K562 (cell line): Measurements from ENCODE around the gene CHMP2A. TPM values are rescaled to one million over a fixed set of nuclear protein-coding genes. Genes with fewer than 3 reads are reported as not detected.
A peak's percentile ranks its signal among the peaks of the same experiment; 100 is the strongest.

Experiments
- ATAC-seq: fragments of 200-7000 bp; cut with Tn5 transposase; 3 replicates; pipeline ENCODE4 v1.9.1; 2020; ENCODE audit warnings: moderate library complexity
- BruUV-seq: library from RNA; stranded (reverse); fragments of 400-500 nt; replicated peaks from 2 replicates; lab custom pipeline; 2021; lab: Mats Ljungman, UMichigan
- CTCF ChIA-PET: fragments of 300-600 bp; formaldehyde crosslinking; extraction: SDS; loops from one replicate; lab custom pipeline; 2021; ENCODE audit warnings: low intra/inter-chr PET ratio; lab: Yijun Ruan, JAX
- POLR2A ChIA-PET: fragments of 300-600, 350-650 bp; sonication (Branson Sonifier 250); formaldehyde crosslinking; extraction: SDS; loops from one replicate; lab custom pipeline; 2021; ENCODE audit warnings: antibody characterized with exemption, inconsistent platforms; lab: Yijun Ruan, JAX
- DNase-seq, 4 experiments: peaks; one replicate each; pipeline versions ENCODE4 v3.0.0 to v3.0.0-alpha.2; 2011 to 2018; ENCODE audit warnings: low spot score in 3 of 4, mixed read lengths in 3 of 4; ENCODE audit errors: extremely low read depth in 1 of 4
- FAIRE-seq: peaks from 2 replicates; lab custom pipeline; 2011; peaks lifted over from hg19 to GRCh38; lab: Jason Lieb, UNC
- H2AFZ ChIP-seq: 2 replicates; pipeline ENCODE4 v1.6.0; 2011; ENCODE audit warnings: low read depth, low read length, control low read depth, inconsistent platforms
- H3K27ac ChIP-seq: fragments of 200-600 bp; 3 replicates; pipeline ENCODE4 v1.8.0; 2011; ENCODE audit warnings: low read depth, mild to moderate bottlenecking, control low read depth, inconsistent platforms, low read length, moderate library complexity, mixed read lengths; ENCODE audit errors: extremely low read depth
- H3K27me3 ChIP-seq, 2 experiments: fragments of 300-600 bp in 1 of 2; 2 replicates in 1 of 2; 3 replicates in 1 of 2; pipeline versions ENCODE4 v1.6.0 to v1.8.0; 2011; ENCODE audit warnings: inconsistent platforms in 2 of 2, low read length in 2 of 2, mild to moderate bottlenecking in 1 of 2, mixed read lengths in 1 of 2, moderate library complexity in 1 of 2; ENCODE audit not compliant: control insufficient read depth in 2 of 2, insufficient read depth in 2 of 2
- H3K36me3 ChIP-seq: fragments of 300-600 bp; 3 replicates; pipeline ENCODE4 v1.8.0; 2011; ENCODE audit warnings: mild to moderate bottlenecking, low read length, inconsistent platforms; ENCODE audit not compliant: control insufficient read depth, insufficient read depth
- H3K4me1 ChIP-seq, 2 experiments: fragments of 200-600 bp in 1 of 2; replicated peaks in 1 of 2; 2 replicates in 1 of 2; 3 replicates in 1 of 2; pipeline versions ENCODE4 v1.5.1 to v1.8.0; 2011; ENCODE audit warnings: inconsistent platforms in 2 of 2, low read length in 2 of 2, mild to moderate bottlenecking in 1 of 2, mixed read lengths in 1 of 2, moderate library complexity in 1 of 2; ENCODE audit not compliant: control insufficient read depth in 2 of 2, insufficient read depth in 2 of 2
- H3K4me2 ChIP-seq: 2 replicates; pipeline ENCODE4 v1.6.1; 2011; ENCODE audit warnings: low read length, control low read depth, inconsistent platforms, mixed read lengths; ENCODE audit not compliant: insufficient read depth
- H3K4me3 ChIP-seq: fragments of 200-600 bp; sonication (generic), shearing (Covaris generic); 2 replicates; pipeline ENCODE4 v1.5.1; 2016; ENCODE audit warnings: control low read depth, inconsistent platforms
- H3K79me2 ChIP-seq: fragments of 200-600 bp; 3 replicates; pipeline ENCODE4 v1.8.0; 2011; ENCODE audit warnings: low read length, inconsistent platforms; ENCODE audit not compliant: control insufficient read depth, insufficient read depth
- H3K9ac ChIP-seq, 2 experiments: 2 replicates each; pipeline versions ENCODE4 v1.6.0 to v1.6.1; 2011; ENCODE audit warnings: low read depth in 2 of 2, low read length in 2 of 2, control low read depth in 1 of 2, inconsistent platforms in 1 of 2, mild to moderate bottlenecking in 1 of 2, mixed read lengths in 1 of 2; ENCODE audit not compliant: insufficient read depth in 1 of 2
- H3K9me1 ChIP-seq: one replicate; pipeline ENCODE4 v1.6.0; 2011; ENCODE audit warnings: inconsistent platforms, mild to moderate bottlenecking, low read length, moderate library complexity; ENCODE audit not compliant: control insufficient read depth, insufficient read depth
- H3K9me3 ChIP-seq: replicated peaks from 2 replicates; pipeline ENCODE4 v1.5.1; 2011; ENCODE audit warnings: low read depth, low read length, inconsistent platforms; ENCODE audit not compliant: control insufficient read depth, insufficient read depth
- H4K20me1 ChIP-seq: replicated peaks from 2 replicates; pipeline ENCODE4 v1.6.1; 2011; ENCODE audit warnings: low read length, inconsistent platforms, mixed read lengths; ENCODE audit not compliant: control insufficient read depth, insufficient read depth
- BRCA1 ChIP-seq, 2 experiments: fragments of 450-650 bp in 1 of 2; sonication (generic) in 1 of 2; formaldehyde crosslinking in 1 of 2; IDR thresholded peaks; 2 replicates each; pipeline versions ENCODE4 v1.5.0 to v1.6.1; 2017 to 2020; ENCODE audit warnings: mild to moderate bottlenecking in 1 of 2, missing genetic modification reagents in 1 of 2
- HNRNPL ChIP-seq: fragments of 200-400 bp; formaldehyde crosslinking; IDR thresholded peaks from 2 replicates; pipeline ENCODE4 v1.6.1; 2017; ENCODE audit warnings: low read depth, mild to moderate bottlenecking, low read length
- MCM2 ChIP-seq: fragments of 450-650 bp; IDR thresholded peaks from 2 replicates; pipeline ENCODE4 v1.6.1; 2017; ENCODE audit warnings: low read depth, mild to moderate bottlenecking
- MYNN ChIP-seq, 2 experiments: sonication (generic); formaldehyde crosslinking in 1 of 2; IDR thresholded peaks; 2 replicates each; pipeline versions ENCODE4 v1.5.0 to v1.6.1; 2016 to 2020; ENCODE audit warnings: antibody characterized with exemption in 1 of 2, missing genetic modification reagents in 1 of 2
- NFXL1 ChIP-seq: fragments of 450-650 bp; formaldehyde crosslinking; IDR thresholded peaks from 2 replicates; pipeline ENCODE4 v1.4.0; 2021; ENCODE audit warnings: mild to moderate bottlenecking
- PHTF2 ChIP-seq: fragments of 250-450 bp; sonication (Bioruptor Pico); IDR thresholded peaks from 2 replicates; pipeline ENCODE4 v1.5.0; 2021; ENCODE audit warnings: mild to moderate bottlenecking
- TAF1 ChIP-seq: IDR thresholded peaks from 2 replicates; pipeline ENCODE4 v1.6.1; 2011; ENCODE audit warnings: mild to moderate bottlenecking, low read length, moderate library complexity; ENCODE audit not compliant: insufficient read depth, control insufficient read depth, severe bottlenecking; ENCODE audit errors: extremely low read depth
- TCF7 ChIP-seq: sonication (generic); IDR thresholded peaks from 2 replicates; pipeline ENCODE4 v1.6.1; 2016; ENCODE audit warnings: antibody characterized with exemption, borderline replicate concordance
- XRCC4 ChIP-seq: IDR thresholded peaks from one replicate; pipeline ENCODE4 v1.6.1; 2011; ENCODE audit not compliant: insufficient read depth, insufficient read length; ENCODE audit errors: extremely low read depth
- ZNF583 ChIP-seq: fragments of 250-450 bp; sonication (Bioruptor Pico); IDR thresholded peaks from 2 replicates; pipeline ENCODE4 v1.4.0; 2020
- WGBS: fragments of 100-300 bp; shearing (Covaris generic); methylation state at CpG from one replicate; pipeline ENCODE4 v1.1.6; 2016; ENCODE audit warnings: low coverage, mixed read lengths; ENCODE audit not compliant: insufficient coverage; ENCODE audit errors: missing lambda C conversion rate; 5-methylcytosine and 5-hydroxymethylcytosine counted together
- in situ Hi-C: fragments of 300-500 bp; cut with MboI; formaldehyde crosslinking; loops from 4 replicates; pipeline ENCODE4 v1.15.0; 2018; ENCODE audit warnings: inconsistent platforms, mixed read lengths
- intact Hi-C: fragments of 100-400 bp; cut with micrococcal nuclease; formaldehyde crosslinking; loops from 2 replicates; pipeline ENCODE4 v1.14.2; 2022
- polyA plus RNA-seq, 8 experiments: library from polyadenylated mRNA; depleted of rRNA in 4 of 8; stranded (reverse) in 5 of 8; unstranded in 3 of 8; fragments of >200 nt; fragmentation: Nextera tagmentation in 2 of 8; fragmentation: Illumina TruSeq in 1 of 8; extraction: Ambion mirVana in 2 of 8; extraction: Trizol in 1 of 8; gene quantifications; 2 replicates each; pipeline versions ENCODE4 v1.2.1 to v1.2.3, GENCODE V29; 2011 to 2014; ENCODE audit warnings: inconsistent platforms in 1 of 8, missing spikeins in 1 of 8
- total RNA-seq, 7 experiments: library from RNA; depleted of rRNA in 6 of 7; stranded (reverse); fragments of >200 nt in 6 of 7; fragmentation: Illumina TruSeq in 2 of 7; extraction: Trizol in 2 of 7; gene quantifications; 2 replicates each; pipeline versions ENCODE4 v1.2.1 to v1.2.3, GENCODE V29; 2011 to 2021; ENCODE audit warnings: low replicate concordance in 1 of 7
- TF ChIP-seq, protein P1 (sequence below), 2 experiments: fragments of 450-650 bp in 1 of 2; IDR thresholded peaks; 2 replicates each; pipeline ENCODE4 v1.6.1; 2011 to 2017; ENCODE audit warnings: low read depth in 2 of 2, antibody characterized with exemption in 1 of 2, borderline replicate concordance in 1 of 2, low read length in 1 of 2, mild to moderate bottlenecking in 1 of 2, mixed read lengths in 1 of 2; ENCODE audit not compliant: control insufficient read depth in 1 of 2
- TF ChIP-seq, protein P2 (sequence below): fragments of 450-650 bp; IDR thresholded peaks from 2 replicates; pipeline ENCODE4 v1.6.1; 2016
- TF ChIP-seq, protein P3 (sequence below): fragments of 450-650 bp; IDR thresholded peaks from 2 replicates; pipeline ENCODE4 v1.6.1; 2016; ENCODE audit warnings: missing biosample characterization, missing genetic modification characterization

The CHMP2A gene
- total and polyA plus RNA-seq, 9 of the 15 experiments (the other 6 are each of a cell fraction or from before 2014, with no cell fraction given) = 57.6 to 159 (median 87.2) TPM

DNA sequence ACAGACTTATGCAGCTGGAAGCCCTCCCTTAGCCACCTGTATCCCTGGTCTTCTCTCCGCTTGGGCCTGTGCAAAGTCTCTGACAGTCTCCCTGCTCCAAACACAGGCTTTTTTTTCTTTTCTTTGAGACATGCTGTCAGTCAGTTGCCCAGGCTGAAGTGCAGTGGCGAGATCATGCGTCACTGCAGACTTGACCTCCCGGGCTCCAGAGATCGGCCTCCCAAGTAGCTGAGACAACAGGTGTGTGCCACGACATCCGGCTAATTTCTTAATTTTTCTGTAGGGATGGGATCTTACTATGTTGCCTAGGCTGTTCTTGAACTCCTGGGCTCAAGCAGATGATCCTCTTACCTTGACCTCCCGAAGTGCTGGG is 16.7 kb upstream of the CHMP2A start:
- H3K79me2 ChIP-seq = peaks cover 19% of the 10 kb centered on the region
- H3K4me1 ChIP-seq = peaks cover 25 to 33% of the 10 kb centered on the region in 2 experiments; a peak in 4 of 5 replicates
- BruUV-seq = no TSS peak
- DNase-seq (no peak), ATAC-seq (no peak), FAIRE-seq (no peak)
- H3K27ac ChIP-seq = no peak overlapping the region
- H2AFZ ChIP-seq = no peak overlapping the region
- CTCF ChIA-PET = no interaction called here
- TF ChIP-seq NFXL1 (CRISPR knock-in tag) (no peak), MCM2 (no peak), TCF7 (no peak), BRCA1 (IDR thresholded peaks at IDR 0.05) (no peak), BRCA1 (CRISPR knock-in tag; IDR thresholded peaks at IDR 0.05) (no peak), HNRNPL (no peak), ZNF583 (CRISPR knock-in tag) (no peak), MYNN (IDR thresholded peaks at IDR 0.05) (no peak), MYNN (CRISPR knock-in tag; IDR thresholded peaks at IDR 0.05) (no peak), TAF1 (no peak), PHTF2 (CRISPR knock-in tag) (no peak), XRCC4 (no peak)
- TF ChIP-seq, protein P1, sequence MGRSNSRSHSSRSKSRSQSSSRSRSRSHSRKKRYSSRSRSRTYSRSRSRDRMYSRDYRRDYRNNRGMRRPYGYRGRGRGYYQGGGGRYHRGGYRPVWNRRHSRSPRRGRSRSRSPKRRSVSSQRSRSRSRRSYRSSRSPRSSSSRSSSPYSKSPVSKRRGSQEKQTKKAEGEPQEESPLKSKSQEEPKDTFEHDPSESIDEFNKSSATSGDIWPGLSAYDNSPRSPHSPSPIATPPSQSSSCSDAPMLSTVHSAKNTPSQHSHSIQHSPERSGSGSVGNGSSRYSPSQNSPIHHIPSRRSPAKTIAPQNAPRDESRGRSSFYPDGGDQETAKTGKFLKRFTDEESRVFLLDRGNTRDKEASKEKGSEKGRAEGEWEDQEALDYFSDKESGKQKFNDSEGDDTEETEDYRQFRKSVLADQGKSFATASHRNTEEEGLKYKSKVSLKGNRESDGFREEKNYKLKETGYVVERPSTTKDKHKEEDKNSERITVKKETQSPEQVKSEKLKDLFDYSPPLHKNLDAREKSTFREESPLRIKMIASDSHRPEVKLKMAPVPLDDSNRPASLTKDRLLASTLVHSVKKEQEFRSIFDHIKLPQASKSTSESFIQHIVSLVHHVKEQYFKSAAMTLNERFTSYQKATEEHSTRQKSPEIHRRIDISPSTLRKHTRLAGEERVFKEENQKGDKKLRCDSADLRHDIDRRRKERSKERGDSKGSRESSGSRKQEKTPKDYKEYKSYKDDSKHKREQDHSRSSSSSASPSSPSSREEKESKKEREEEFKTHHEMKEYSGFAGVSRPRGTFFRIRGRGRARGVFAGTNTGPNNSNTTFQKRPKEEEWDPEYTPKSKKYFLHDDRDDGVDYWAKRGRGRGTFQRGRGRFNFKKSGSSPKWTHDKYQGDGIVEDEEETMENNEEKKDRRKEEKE (IDR thresholded peaks at IDR 0.05; ENCODE audit: borderline replicate concordance in 1 of 2, control insufficient read depth in 1 of 2, low read depth in 2 of 2, low read length in 1 of 2) = no peak
- TF ChIP-seq, protein P2, sequence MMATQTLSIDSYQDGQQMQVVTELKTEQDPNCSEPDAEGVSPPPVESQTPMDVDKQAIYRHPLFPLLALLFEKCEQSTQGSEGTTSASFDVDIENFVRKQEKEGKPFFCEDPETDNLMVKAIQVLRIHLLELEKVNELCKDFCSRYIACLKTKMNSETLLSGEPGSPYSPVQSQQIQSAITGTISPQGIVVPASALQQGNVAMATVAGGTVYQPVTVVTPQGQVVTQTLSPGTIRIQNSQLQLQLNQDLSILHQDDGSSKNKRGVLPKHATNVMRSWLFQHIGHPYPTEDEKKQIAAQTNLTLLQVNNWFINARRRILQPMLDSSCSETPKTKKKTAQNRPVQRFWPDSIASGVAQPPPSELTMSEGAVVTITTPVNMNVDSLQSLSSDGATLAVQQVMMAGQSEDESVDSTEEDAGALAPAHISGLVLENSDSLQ = no peak
- TF ChIP-seq, protein P3, sequence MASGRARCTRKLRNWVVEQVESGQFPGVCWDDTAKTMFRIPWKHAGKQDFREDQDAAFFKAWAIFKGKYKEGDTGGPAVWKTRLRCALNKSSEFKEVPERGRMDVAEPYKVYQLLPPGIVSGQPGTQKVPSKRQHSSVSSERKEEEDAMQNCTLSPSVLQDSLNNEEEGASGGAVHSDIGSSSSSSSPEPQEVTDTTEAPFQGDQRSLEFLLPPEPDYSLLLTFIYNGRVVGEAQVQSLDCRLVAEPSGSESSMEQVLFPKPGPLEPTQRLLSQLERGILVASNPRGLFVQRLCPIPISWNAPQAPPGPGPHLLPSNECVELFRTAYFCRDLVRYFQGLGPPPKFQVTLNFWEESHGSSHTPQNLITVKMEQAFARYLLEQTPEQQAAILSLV (tag) = no peak
- H3K9me1 ChIP-seq = no peaks in the 10 kb centered on the region
- H3K27me3 ChIP-seq = no peaks in the 10 kb centered on the region
- no peak overlapping the region for H3K9ac ChIP-seq
- intact Hi-C loops (no loop called here), in situ Hi-C loops (no loop called here)
- H3K4me3 ChIP-seq = no peak overlapping the region
- no peaks in the 10 kb centered on the region for H4K20me1 ChIP-seq
- peaks cover 42% of the 10 kb centered on the region; the same call in 2 of the 3 replicates for H3K36me3 ChIP-seq
- H3K4me2 ChIP-seq = peak overlapping the region; percentile 96; the same call in 1 of the 2 replicates
- no peaks in the 10 kb centered on the region for H3K9me3 ChIP-seq
- POLR2A ChIA-PET = interaction anchor here (0.7 to 2.9 kb wide), 3 partner anchors 8 to 16 kb away, joined by 3 to 24 read pairs (median 4); partner anchors contain the start of gene CHMP2A
- WGBS = 89% methylated on average over 8 of the region's 8 CpGs
